Ascending aorta (tissue), 2 donors: ENCODE measurements around the gene CITED4. TPM values are rescaled to one million over a fixed set of nuclear protein-coding genes. Genes with fewer than 3 reads are reported as not detected.
"Not testable (repeated sequence)": the region's sequence is repeated elsewhere in the genome, so short reads cannot be mapped to it uniquely, and the experiment has no call there.

Source experiments
- DNase-seq, 2 donors: peaks; one replicate each; pipeline ENCODE4 v3.0.0-alpha.2; 2019; ENCODE audit warnings: low spot score in 2 of 2
- H3K27ac ChIP-seq, 2 donors: fragments of 200-600 bp; sonication (generic); one replicate each; pipeline ENCODE4 v1.5.1; 2016 to 2017; ENCODE audit warnings: mild to moderate bottlenecking in 1 of 2
- H3K27me3 ChIP-seq: fragments of 200-600 bp; sonication (generic); one replicate; pipeline ENCODE4 v1.5.1; 2017
- H3K36me3 ChIP-seq, 2 donors: fragments of 200-600 bp; sonication (generic); one replicate each; pipeline ENCODE4 v1.5.1; 2016
- H3K4me1 ChIP-seq, 2 donors: fragments of 200-600 bp; sonication (generic); one replicate each; pipeline ENCODE4 v1.5.1; 2016 to 2017; ENCODE audit warnings: mild to moderate bottlenecking in 1 of 2
- H3K4me3 ChIP-seq, 2 donors: fragments of 200-600 bp; sonication (generic); one replicate each; pipeline ENCODE4 v1.5.1; 2016 to 2017; ENCODE audit warnings: mild to moderate bottlenecking in 1 of 2
- H3K9me3 ChIP-seq, 2 donors: fragments of 200-600 bp; sonication (generic); one replicate each; pipeline ENCODE4 v1.5.1; 2016
- intact Hi-C: fragments of 100-400 bp; cut with DNase I; formaldehyde crosslinking; loops from one replicate; pipeline ENCODE4 v1.15.1; 2023
- total RNA-seq: library from RNA; depleted of rRNA; stranded (reverse); fragments of >200 nt; gene quantifications from one replicate; pipeline ENCODE4 v1.1.0, GENCODE V29; 2016
- TF ChIP-seq, protein P1 (sequence below), 3 experiments: fragments of 200-600 bp in 2 of 3; fragments of 450-650 bp in 1 of 3; sonication (generic) in 2 of 3; IDR thresholded peaks; one replicate each; pipeline ENCODE4 v1.5.1; 2016 to 2019; ENCODE audit warnings: antibody characterized with exemption in 3 of 3, mild to moderate bottlenecking in 1 of 3, moderate library complexity in 1 of 3

CITED4 gene
- total RNA-seq, 1 donor from 2014 or later = 47.6 TPM

DNA sequence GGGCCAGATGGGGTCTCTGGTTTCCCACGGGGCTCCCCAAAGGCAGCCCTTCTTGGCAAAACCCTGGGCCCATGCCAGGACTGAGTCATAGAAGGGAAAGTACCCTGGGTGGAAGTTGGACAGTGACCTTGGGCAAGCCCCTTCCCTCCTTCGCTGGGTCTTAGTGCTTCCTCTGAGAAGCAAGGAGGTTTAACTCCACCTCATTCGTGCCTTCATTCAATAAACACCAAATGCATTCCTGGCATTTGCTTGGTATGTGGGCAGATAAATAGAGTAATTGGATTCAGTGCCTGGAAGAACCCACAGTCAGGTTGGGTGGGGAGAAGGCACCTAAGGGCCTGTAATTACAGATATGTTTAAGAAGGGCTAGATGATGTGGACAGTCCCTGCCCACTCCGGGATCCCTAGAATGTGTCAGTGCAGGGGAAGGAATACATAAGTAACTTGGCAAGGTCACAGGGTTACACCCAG is 36.3 kb upstream of the CITED4 start:
- intact Hi-C loops = no loop called here
- peaks cover 11 to 21% of the 10 kb centered on the region in 2 donors for H3K9me3 ChIP-seq
- DNase-seq = no peak
- H3K4me3 ChIP-seq = no peak overlapping the region
- no peaks in the 10 kb centered on the region for H3K27me3 ChIP-seq
- peak overlapping the region in 1 of 2 donors; percentile 25 for H3K27ac ChIP-seq
- H3K36me3 ChIP-seq = no peaks in the 10 kb centered on the region
- TF ChIP-seq, protein P1, sequence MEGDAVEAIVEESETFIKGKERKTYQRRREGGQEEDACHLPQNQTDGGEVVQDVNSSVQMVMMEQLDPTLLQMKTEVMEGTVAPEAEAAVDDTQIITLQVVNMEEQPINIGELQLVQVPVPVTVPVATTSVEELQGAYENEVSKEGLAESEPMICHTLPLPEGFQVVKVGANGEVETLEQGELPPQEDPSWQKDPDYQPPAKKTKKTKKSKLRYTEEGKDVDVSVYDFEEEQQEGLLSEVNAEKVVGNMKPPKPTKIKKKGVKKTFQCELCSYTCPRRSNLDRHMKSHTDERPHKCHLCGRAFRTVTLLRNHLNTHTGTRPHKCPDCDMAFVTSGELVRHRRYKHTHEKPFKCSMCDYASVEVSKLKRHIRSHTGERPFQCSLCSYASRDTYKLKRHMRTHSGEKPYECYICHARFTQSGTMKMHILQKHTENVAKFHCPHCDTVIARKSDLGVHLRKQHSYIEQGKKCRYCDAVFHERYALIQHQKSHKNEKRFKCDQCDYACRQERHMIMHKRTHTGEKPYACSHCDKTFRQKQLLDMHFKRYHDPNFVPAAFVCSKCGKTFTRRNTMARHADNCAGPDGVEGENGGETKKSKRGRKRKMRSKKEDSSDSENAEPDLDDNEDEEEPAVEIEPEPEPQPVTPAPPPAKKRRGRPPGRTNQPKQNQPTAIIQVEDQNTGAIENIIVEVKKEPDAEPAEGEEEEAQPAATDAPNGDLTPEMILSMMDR (IDR thresholded peaks at IDR 0.05) = no peak
- H3K4me1 ChIP-seq = peaks cover 0 to 29% of the 10 kb centered on the region in 2 donors

DNA sequence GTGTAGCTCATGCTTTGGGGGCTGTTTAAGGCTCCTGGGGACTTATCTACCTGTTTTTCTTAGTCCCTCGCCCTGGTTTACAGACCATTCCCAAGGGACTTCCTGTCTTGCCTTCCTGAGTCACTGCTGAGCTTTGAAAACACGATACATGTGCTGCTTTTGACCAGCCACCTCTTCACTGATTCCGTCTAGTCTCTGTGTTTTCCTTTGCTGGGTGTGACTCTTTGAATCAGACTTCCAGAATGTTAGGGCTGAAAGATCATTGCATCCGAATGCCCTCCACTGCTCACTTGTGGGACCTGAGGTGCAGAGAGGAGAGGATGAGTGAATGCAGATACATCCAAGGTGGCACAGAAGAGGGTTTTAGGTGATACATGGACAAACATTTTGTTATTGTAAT is 35.4 kb upstream of the CITED4 start:
- Histone ChIP-seq H3K27ac (no peak overlapping the region), H3K27me3 (no peaks in the 10 kb centered on the region), H3K36me3 (no peaks in the 10 kb centered on the region), H3K9me3 (peaks cover 11 to 21% of the 10 kb centered on the region in 2 donors), H3K4me3 (no peak overlapping the region), H3K4me1 (peaks cover 0 to 25% of the 10 kb centered on the region in 2 donors)
- intact Hi-C loops = no loop called here
- TF ChIP-seq, protein P1 (IDR thresholded peaks at IDR 0.05) = no peak
- no peak for DNase-seq

DNA sequence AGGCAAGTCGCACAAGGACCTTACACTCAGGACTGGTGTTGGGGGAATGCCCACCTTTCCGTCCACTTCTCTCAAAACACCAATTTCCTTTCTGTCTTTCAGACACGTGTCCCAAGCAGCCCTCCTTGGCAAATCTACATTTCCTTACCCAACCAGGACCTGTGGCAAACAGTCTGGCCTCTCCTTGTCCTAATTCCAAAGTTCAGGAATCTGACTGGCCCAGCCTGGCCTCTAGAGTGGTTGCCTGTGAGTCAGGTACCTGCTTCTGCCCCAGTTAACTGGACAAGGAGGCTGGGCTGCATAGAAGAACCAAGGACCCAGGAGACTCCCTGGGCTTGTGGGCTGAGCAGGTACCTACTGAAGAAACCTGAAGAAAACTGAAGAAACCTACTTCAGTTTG is 34.3 kb upstream of the CITED4 start:
- no peak overlapping the region for H3K4me3 ChIP-seq
- TF ChIP-seq, protein P1 (IDR thresholded peaks at IDR 0.05) = no peak
- DNase-seq = no peak
- H3K9me3 ChIP-seq = peaks cover 11 to 21% of the 10 kb centered on the region in 2 donors
- H3K4me1 ChIP-seq = peaks cover 0 to 17% of the 10 kb centered on the region in 2 donors
- H3K27me3 ChIP-seq = no peaks in the 10 kb centered on the region
- H3K36me3 ChIP-seq = no peaks in the 10 kb centered on the region
- H3K27ac ChIP-seq = no peak overlapping the region
- intact Hi-C loops = no loop called here

DNA sequence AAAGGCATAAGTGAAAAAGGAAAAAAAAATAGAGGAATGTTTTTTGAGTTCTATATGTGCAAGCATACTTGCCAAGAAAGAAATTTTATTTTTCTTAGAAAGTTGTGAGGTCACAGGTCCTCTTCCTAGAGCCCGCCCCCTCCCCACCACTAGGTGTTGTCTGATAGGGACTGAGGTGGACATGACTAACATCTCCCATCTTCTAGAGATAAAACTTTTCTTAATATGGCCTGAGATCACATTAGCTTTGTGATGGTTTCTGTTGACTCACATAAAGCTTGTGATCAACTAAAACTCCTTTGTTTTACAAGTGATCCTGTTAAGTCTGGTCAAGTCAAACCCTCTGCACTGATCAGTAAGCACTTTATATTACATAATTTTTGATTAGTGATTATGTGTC is 33.4 kb upstream of the CITED4 start:
- H3K9me3 ChIP-seq = peaks cover 11 to 21% of the 10 kb centered on the region in 2 donors
- intact Hi-C loops = no loop called here
- H3K4me1 ChIP-seq = peaks cover 0 to 17% of the 10 kb centered on the region in 2 donors
- H3K36me3 ChIP-seq = no peaks in the 10 kb centered on the region
- no peak for DNase-seq
- H3K4me3 ChIP-seq = no peak overlapping the region
- no peaks in the 10 kb centered on the region for H3K27me3 ChIP-seq
- TF ChIP-seq, protein P1 (IDR thresholded peaks at IDR 0.05) = no peak
- no peak overlapping the region for H3K27ac ChIP-seq

DNA sequence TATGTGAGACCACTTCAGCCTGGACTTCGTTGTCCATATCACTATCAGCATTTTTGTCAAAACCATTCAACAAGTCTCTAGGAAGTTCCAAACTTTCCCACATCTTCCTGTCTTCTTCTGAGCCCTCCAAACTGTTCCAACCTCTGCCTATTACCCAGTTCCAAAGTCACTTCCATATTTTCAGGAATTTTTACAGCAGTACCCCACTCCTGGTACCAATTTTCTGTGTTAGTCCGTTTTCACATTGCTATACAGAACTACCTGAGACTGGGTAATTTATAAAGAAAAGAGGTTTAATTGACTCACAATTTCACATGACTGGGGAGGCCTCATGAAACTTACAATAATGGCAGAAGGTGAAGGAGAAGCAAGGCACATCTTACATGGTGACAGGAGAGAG is 32.7 kb upstream of the CITED4 start:
- peaks cover 0 to 17% of the 10 kb centered on the region in 2 donors for H3K4me1 ChIP-seq
- intact Hi-C loops, H3K27ac ChIP-seq, DNase-seq, H3K4me3 ChIP-seq, H3K27me3 ChIP-seq, H3K36me3 ChIP-seq: not testable (repeated sequence)
- peaks cover 11 to 21% of the 10 kb centered on the region in 2 donors for H3K9me3 ChIP-seq

DNA sequence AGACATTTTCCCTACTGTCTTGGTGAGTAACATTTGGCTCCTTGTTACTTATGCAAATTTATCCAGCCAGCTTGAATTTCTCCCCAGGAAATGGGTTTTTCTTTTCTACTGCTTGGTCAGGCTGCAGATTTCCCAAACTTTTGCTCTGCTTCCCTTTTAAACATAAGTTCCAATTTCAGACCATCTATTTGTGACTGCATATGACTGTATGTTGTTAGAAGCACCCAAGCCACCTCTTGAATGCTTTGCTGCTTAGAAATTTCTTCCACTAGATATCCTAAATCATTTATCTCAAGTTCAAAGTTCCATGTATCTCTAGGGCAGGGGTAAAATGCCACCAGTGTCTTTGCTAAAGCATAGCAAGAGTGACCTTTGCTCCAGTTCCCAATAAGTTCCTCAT is 32.3 kb upstream of the CITED4 start:
- no peak for DNase-seq
- intact Hi-C loops = no loop called here
- H3K4me3 ChIP-seq = no peak overlapping the region
- H3K9me3 ChIP-seq = peaks cover 11 to 21% of the 10 kb centered on the region in 2 donors
- H3K27ac ChIP-seq = no peak overlapping the region
- TF ChIP-seq, protein P1 (IDR thresholded peaks at IDR 0.05) = no peak
- no peaks in the 10 kb centered on the region for H3K36me3 ChIP-seq
- H3K4me1 ChIP-seq = peaks cover 0 to 17% of the 10 kb centered on the region in 2 donors
- H3K27me3 ChIP-seq = no peaks in the 10 kb centered on the region
